ENCODE data around the gene ARHGAP26.

The ARHGAP26 gene

GRCh38 chr5:142896325-142897007 is 126.3 kb downstream of the ARHGAP26 start:
- DNase-seq (ENCODE audit: extremely low read depth in 1 of 2, low read depth in 1 of 2), result no peak

- no peak for DNase-seq (ENCODE audit: extremely low read depth in 1 of 2, low read depth in 1 of 2)
These were observed 127.2 kb downstream of the ARHGAP26 start for GRCh38 chr5:142897328-142897727.

GRCh38 chr5:142900927-142901326 is 130.8 kb downstream of the ARHGAP26 start:
- DNase-seq (ENCODE audit: extremely low read depth in 1 of 2, low read depth in 1 of 2), result no peak

- DNase-seq (ENCODE audit: extremely low read depth in 1 of 2, low read depth in 1 of 2), result no peak
These were observed 131.5 kb downstream of the ARHGAP26 start for GRCh38 chr5:142901476-142902185.

GRCh38 chr5:142902186-142902965 is 132.2 kb downstream of the ARHGAP26 start:
- DNase-seq (ENCODE audit: extremely low read depth in 1 of 2, low read depth in 1 of 2), result no peak

DNA sequence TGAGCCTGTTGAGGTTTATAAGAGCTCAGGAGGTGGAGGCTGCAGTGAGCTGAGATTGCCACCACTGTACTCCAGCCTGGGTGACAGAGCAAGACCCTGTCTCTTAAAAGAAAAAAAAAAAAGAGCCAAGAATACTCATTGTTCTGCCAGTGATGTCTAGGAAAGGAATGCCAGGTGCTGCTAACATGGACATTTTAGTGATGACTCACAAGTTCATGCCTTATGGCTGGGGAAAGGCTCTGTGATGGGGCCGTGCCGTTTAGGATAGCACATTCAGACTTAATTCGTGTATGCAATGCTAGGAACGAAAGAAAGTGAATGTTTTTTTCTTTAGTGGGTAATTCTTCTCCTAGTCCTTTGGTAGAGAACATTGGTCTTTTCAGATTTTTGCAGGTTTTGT is 134.2 kb downstream of the ARHGAP26 start:
- no peak for DNase-seq (ENCODE audit: extremely low read depth in 1 of 2, low read depth in 1 of 2)

- DNase-seq (ENCODE audit: extremely low read depth in 1 of 2, low read depth in 1 of 2), result no peak
These were observed 135.2 kb downstream of the ARHGAP26 start for GRCh38 chr5:142905348-142905747.

DNA sequence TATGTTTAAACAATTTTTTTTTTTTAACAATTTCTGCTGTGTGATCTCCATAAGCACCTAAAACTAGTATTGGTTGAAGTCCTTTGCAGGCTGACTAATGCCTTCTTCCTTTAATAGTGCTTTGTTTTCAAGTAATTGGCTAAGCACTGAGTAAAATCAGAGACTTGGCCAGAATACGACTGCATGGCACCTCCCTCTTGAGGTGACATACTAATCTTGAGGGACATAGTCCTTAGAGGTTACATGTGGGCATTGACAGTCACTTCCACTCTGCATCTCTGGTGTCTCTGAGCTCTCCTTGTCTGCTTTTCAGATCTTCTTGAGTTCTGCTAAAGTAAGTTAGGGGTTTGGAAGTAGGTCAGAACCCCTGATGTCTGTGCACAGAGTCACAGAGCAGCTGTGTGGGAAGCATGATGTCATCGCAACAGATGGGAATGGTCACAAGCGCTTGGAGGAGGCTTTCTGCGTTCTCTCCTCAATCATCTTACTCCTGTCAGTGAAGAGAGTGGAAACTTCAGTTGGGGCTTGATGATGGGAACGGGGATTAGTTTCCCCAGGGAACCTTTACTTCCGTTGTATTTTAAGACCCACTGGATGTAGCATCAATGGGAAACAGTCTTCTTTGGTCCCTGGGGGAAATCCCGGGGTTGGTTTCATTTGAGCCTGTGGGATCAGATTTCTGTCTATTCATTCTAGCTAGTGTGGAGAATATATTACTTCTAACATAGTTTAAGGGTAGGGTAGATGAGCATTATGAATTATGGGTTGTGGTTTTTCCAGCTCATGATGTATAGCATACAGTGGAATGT is 136.9 kb downstream of the ARHGAP26 start:
- DNase-seq (ENCODE audit: extremely low read depth in 1 of 2, low read depth in 1 of 2), result no peak

GRCh38 chr5:142908659-142909058 is 138.5 kb downstream of the ARHGAP26 start:
- DNase-seq (ENCODE audit: extremely low read depth in 1 of 2, low read depth in 1 of 2), result no peak

GRCh38 chr5:142910128-142910527 is 140.0 kb downstream of the ARHGAP26 start:
- no peak for DNase-seq (ENCODE audit: extremely low read depth in 1 of 2, low read depth in 1 of 2)

DNA sequence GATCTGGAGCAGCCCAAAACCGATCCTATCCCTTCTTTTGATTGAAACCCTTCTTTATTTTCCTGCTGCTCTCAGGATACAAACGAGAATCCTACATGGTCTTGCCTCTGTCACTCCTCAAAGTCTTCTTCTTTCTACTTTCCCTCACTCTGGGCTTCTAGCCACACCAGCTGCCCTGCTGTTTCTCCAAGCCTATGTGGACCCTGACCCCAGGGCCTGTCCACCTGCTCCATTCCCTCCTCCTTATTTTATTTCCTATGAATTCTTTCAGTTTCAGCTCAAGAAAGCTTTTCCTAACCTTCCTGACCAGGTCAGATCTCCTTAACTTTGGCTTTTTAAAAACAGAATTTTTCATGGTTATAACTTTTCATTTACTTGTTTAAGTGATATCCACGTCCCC is 141.0 kb downstream of the ARHGAP26 start:
- no peak for DNase-seq (ENCODE audit: extremely low read depth in 1 of 2, low read depth in 1 of 2)

- DNase-seq (ENCODE audit: extremely low read depth in 1 of 2, low read depth in 1 of 2), result no peak
These were observed 141.6 kb downstream of the ARHGAP26 start for GRCh38 chr5:142911775-142912174.

DNA sequence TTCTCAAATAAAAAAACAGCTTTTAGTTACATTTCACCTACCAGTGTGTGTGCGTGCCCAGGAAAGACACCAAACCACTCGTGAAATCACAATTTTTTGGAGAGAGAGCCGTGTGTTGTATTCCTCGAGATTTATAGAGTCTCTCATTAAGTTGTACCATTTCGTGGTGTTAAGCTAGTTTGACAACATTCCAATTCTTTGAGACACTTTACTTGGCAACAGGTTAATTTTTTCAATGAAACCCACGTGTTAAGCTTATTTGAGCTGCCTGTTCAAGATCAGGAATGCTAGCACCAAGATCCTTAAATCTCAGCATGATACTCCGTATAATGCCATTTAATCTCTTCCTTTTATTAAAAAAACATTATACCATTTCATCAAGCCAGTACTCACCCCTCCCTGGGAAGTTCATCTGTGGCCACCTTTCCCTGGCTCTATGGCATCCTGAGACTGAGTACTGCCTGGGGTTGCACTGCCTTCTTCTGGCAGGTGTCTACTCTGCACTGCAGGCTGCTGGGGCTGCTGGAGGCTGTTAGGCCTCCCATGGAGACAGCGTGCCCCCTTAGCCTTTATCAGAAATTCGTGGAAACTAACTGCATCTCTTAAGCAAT is 143.7 kb downstream of the ARHGAP26 start:
- DNase-seq (ENCODE audit: extremely low read depth in 1 of 2, low read depth in 1 of 2), result no peak

DNA sequence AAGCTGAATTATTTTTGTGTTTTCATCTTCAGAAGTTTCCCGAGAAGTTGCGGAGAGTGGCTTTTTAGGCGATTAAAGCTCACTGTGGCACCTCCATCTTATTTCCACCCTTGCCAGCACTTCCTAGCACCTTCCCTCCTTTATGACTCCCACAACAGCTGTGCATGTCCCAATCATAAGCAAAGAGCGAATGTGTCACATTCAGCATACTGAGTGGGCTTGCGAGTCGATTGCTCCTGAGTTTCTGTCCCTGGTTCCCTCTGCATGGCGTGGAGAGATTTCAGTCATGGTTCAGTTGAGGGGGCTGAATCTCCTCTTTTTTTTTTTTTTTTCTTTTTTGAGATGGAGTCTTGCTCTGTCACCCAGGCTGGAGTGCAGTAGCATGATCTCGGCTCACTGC is 144.9 kb downstream of the ARHGAP26 start:
- no peak for DNase-seq (ENCODE audit: extremely low read depth in 1 of 2, low read depth in 1 of 2)

DNA sequence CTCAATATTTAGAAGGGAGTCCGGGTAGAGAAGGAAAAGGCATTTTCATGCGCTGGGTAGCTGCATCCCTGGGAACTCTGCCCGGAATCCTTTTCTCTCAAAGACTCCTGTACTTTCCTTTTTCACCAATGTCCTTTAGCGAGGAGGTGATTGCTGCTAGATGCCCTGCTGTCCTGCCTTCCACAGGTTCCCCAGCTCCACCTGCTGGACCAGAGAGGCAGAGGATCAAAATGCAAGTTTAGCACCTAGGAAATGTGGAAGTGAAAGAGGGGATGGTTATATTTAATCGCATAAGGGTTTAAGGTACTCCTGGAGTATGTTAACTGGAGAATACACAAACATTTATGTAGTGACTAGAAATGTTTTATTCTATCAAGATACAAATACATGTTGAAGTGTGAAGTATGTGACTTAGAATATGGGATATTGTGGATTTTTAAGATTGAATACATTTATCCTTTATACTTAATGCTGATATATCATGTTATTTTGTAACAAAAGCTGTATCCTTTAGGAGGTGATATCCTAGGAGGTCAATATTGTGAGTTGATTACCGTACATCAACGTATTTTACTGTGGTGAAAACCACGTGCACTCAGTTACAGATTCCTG is 145.7 kb downstream of the ARHGAP26 start:
- DNase-seq (ENCODE audit: extremely low read depth in 1 of 2, low read depth in 1 of 2), result no peak

DNA sequence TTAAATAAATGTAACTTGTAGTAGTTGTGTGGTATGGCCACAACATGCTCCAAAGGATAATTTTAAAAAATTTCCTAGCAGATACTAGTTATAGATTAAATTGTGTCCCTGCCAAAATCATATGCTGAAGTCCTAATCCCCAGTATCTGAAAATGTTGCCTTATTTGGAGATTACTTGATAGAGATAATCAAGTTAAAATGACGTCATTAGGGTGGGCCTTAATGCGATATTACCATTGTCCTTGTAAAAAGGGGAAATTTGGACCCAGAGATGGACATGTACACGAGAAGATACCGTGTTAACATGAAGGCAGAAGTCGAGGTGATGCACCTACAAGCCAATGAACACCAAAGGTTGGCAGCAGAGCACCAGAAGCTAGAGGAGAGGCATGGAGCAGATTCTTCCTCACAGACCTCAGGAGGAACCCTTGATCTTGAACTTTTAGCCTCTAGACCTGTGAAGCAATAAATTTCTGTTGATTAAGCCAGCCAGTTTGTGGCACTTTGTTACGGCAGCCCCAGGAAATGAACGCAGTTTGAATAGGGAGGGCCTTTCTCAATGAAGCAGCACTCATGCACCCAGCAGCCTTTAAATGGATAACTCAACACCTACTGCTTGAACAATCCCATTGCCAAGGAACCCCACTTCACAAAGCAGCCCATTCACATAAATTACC is 148.9 kb downstream of the ARHGAP26 start:
- DNase-seq (ENCODE audit: extremely low read depth in 1 of 2, low read depth in 1 of 2), result no peak

GRCh38 chr5:142920849-142921612 is 150.9 kb downstream of the ARHGAP26 start:
- no peak for DNase-seq (ENCODE audit: extremely low read depth in 1 of 2, low read depth in 1 of 2)

- no peak for DNase-seq (ENCODE audit: extremely low read depth in 1 of 2, low read depth in 1 of 2)
These were observed 152.2 kb downstream of the ARHGAP26 start for GRCh38 chr5:142922223-142922952.
